Muscle of back (tissue), 13 donors: ENCODE results near the gene POLR2A. TPM values are rescaled to one million over a fixed set of nuclear protein-coding genes. Genes with fewer than 3 reads are reported as not detected.

Experiments
- DNase-seq, 3 donors: peaks; one replicate each; pipeline versions ENCODE4 v3.0.0 to v3.0.0-alpha.2; 2013
- long read RNA-seq, 9 donors: transcript quantifications; one replicate each; lab custom pipeline, GENCODE V29; 2026
- polyA plus RNA-seq, 10 donors: library from polyadenylated mRNA; unstranded; fragments of 120-200 nt; gene quantifications; one replicate each; pipeline ENCODE4 v1.2.1, GENCODE V29; 2013; ENCODE audit not compliant: insufficient read length in 10 of 10

Gene POLR2A
- polyA plus RNA-seq: 10 to 100 TPM; 50.2 to 72.7 (median 58.4) TPM
- long read RNA-seq, donor 1, full-length matches to known transcripts: 8 of 44 reads
- long read RNA-seq, donor 1, partial matches to known transcripts: 36 of 44 reads
- long read RNA-seq, donor 1, other reads (novel, unspliced or antisense): 0 of 44 reads
- long read RNA-seq, donor 2, partial matches to known transcripts: 10 of 10 reads
- long read RNA-seq, donor 2, other reads (novel, unspliced or antisense): 0 of 10 reads
- long read RNA-seq, donor 3: 0 reads
- long read RNA-seq, donor 4, partial matches to known transcripts: 13 of 13 reads
- long read RNA-seq, donor 4, other reads (novel, unspliced or antisense): 0 of 13 reads
- long read RNA-seq, donor 5, partial matches to known transcripts: 32 of 34 reads
- long read RNA-seq, donor 5, other reads (novel, unspliced or antisense): 0 of 34 reads
- long read RNA-seq, donor 6, full-length matches to known transcripts: 3 of 43 reads
- long read RNA-seq, donor 6, partial matches to known transcripts: 40 of 43 reads
- long read RNA-seq, donor 6, other reads (novel, unspliced or antisense): 0 of 43 reads
- long read RNA-seq, donor 7, full-length matches to known transcripts: 1 of 25 reads
- long read RNA-seq, donor 7, partial matches to known transcripts: 24 of 25 reads
- long read RNA-seq, donor 7, other reads (novel, unspliced or antisense): 0 of 25 reads
- long read RNA-seq, donor 8, partial matches to known transcripts: 12 of 13 reads
- long read RNA-seq, donor 8, other reads (novel, unspliced or antisense): 0 of 13 reads
- long read RNA-seq, donor 9: 0 reads

GRCh38 chr17:7484067-7484918 lies at the start of gene POLR2A:
Gene POLR2A, plus strand, starts transcription at chr17:7484366.
- DNase-seq: peak; percentile 98 to 99 (median 99)

- peak in 1 of 3 donors; percentile 69 for DNase-seq
These were observed 48.2 kb upstream of the POLR2A start for GRCh38 chr17:7435676-7436555.

GRCh38 chr17:7436556-7437368 lies 47.4 kb upstream of the POLR2A start:
- DNase-seq: peak; percentile 68 to 88 (median 81)

GRCh38 chr17:7437369-7437863 lies 46.8 kb upstream of the POLR2A start:
- no peak for DNase-seq

GRCh38 chr17:7437950-7438614 lies 46.1 kb upstream of the POLR2A start:
- peak in 1 of 3 donors; percentile 83 for DNase-seq

- no peak for DNase-seq
These were observed 45.3 kb upstream of the POLR2A start for GRCh38 chr17:7438656-7439460.

- DNase-seq: peak in 1 of 3 donors; percentile 42
These were observed 44.6 kb upstream of the POLR2A start, which contains the start of gene FGF11 for GRCh38 chr17:7439462-7440112. Gene FGF11, plus strand, starts transcription at chr17:7439512. Its CDS starts 109 bp downstream, at chr17:7439621.

- peak in 1 of 3 donors; percentile 85 for DNase-seq
These were observed 43.9 kb upstream of the POLR2A start for GRCh38 chr17:7440113-7440833.

GRCh38 chr17:7440834-7441195 lies 43.4 kb upstream of the POLR2A start:
- peak in 1 of 3 donors; percentile 82 for DNase-seq

GRCh38 chr17:7441266-7441665 lies 42.9 kb upstream of the POLR2A start:
- DNase-seq: no peak

- no peak for DNase-seq
These were observed 42.0 kb upstream of the POLR2A start for GRCh38 chr17:7442142-7442541.

- DNase-seq: no peak
These were observed 40.4 kb upstream of the POLR2A start for GRCh38 chr17:7443499-7444485.

GRCh38 chr17:7444682-7445618 lies 39.2 kb upstream of the POLR2A start, which contains the start of gene CHRNB1:
Gene CHRNB1, plus strand, starts transcription at chr17:7445061. Its CDS starts 67 bp downstream, at chr17:7445128.
- DNase-seq: peak in 2 of 3 donors; percentile 64 to 80

- no peak for DNase-seq
These were observed 38.6 kb upstream of the POLR2A start for GRCh38 chr17:7445619-7445968.
